ENCODE measurements around the gene LACTB. TPM values are rescaled to one million over a fixed set of nuclear protein-coding genes. Genes with fewer than 3 reads are reported as not detected.

Gene LACTB
- total RNA-seq, 2 donors from 2014 or later = 14.3 to 21.2 TPM

DNA sequence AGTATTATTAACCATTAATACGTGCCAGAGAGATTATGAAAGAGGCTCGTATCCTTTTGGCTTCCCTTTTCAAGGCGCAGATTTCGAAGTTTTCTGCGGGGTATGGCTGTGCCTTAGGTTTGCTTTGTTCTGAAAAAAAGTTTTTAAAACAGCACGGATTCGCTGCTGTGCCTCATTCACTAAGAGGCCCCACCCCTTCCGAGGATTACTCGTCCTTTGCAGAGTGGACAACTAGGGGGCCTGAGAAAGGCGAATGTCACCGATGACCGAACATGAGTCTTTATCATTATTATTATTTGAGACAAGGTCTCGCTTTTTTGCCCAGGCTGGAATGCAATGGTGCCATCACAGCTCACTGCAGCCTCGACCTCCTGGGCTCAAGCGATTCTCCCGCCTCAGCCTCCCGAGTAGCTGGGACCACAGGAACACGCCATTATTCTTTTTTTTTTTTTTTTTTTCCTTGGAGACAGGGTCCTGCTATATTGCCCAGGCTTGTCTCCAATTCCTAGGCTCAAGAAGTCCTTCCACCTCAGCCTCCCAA, 36.3 kb downstream of the LACTB start:
- no peak for DNase-seq (ENCODE audit: low spot score)

DNA sequence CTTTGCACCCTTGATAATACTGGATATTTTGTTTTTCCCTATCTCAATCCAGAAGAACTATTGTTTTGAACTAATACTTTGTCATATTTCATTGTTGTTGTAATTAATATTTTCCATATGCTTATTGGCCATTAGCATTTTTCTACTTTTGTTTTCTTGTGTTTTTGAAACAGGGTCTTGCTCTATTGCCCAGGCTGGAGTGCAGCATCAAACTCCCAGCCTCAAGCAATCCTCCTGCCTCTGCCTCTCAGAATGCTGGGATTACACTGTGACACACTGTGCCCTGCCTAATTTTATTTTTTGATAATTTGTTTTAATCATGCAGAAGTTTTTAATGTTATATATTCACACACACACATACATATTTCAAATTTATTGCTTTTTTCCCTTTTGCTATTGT, 39.0 kb downstream of the LACTB start:
- intact Hi-C loops (cut with DNase I) = loop anchor here in 1 of 2 donors (10.0 kb wide), 1 partner anchor 104 kb away; no protein-coding TSS in a partner anchor

More for the DNA sequence above, 36.3 kb downstream of the LACTB start:
- intact Hi-C loops (cut with DNase I) = no loop called here

GRCh38 chr15:63163217-63163616, 41.6 kb downstream of the LACTB start:
- intact Hi-C loops (cut with DNase I) = loop anchor here in 1 of 2 donors (10.0 kb wide), 1 partner anchor 102 kb away; no protein-coding TSS in a partner anchor
- no peak for DNase-seq (ENCODE audit: low spot score)

More for the DNA sequence above, 39.0 kb downstream of the LACTB start:
- no peak for DNase-seq (ENCODE audit: low spot score)

- no peak for DNase-seq (ENCODE audit: low spot score)
- intact Hi-C loops (cut with DNase I) = loop anchor here in 1 of 2 donors (10.0 kb wide), 1 partner anchor 99 kb away; no protein-coding TSS in a partner anchor
Measured at GRCh38 chr15:63165166-63165859, 43.7 kb downstream of the LACTB start.

DNA sequence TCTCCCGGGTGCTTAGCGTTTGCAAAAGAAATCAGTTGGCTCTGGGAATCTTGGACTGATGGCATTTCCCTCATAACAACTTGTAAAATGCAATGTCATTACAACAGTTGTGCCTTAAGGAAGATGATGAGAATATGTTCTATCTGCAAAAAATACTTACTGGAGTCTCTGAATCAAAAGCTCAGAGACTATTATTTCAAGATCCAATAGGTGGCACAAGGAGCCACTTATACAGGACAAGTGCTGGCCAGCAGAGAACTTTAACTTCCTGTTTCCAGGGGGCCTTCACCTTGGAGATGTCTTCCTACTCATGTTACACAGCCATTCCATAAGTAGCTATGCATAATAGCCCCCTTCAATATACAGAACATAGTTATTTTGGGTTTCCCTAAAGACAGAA, 44.6 kb downstream of the LACTB start:
- intact Hi-C loops (cut with DNase I) = loop anchor here in 1 of 2 donors (10.0 kb wide), 1 partner anchor 99 kb away; no protein-coding TSS in a partner anchor
- DNase-seq (ENCODE audit: low spot score) = no peak

DNA sequence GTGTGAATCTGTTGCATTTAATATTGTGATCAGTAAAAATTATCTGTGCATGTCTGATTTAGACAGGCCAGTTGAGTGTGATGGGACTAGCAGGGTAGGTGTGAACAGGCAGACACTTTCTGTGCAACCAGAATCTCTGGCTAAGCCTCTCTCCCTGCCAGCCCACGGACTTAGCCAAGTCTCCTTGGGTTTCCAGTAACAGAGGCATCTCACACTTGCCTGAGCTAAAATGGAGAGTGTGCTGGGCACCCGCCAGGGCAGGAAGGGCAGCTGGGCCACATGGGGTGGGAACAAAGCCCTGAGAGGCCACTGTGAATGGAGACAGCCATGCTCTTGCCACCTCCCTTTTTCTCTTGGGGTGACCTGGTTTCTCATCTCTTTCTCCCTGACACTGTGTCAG, 48.1 kb downstream of the LACTB start:
- DNase-seq (ENCODE audit: low spot score) = no peak
- intact Hi-C loops (cut with DNase I) = loop anchor here in 1 of 2 donors (10.0 kb wide), 1 partner anchor 95 kb away; no protein-coding TSS in a partner anchor

DNA sequence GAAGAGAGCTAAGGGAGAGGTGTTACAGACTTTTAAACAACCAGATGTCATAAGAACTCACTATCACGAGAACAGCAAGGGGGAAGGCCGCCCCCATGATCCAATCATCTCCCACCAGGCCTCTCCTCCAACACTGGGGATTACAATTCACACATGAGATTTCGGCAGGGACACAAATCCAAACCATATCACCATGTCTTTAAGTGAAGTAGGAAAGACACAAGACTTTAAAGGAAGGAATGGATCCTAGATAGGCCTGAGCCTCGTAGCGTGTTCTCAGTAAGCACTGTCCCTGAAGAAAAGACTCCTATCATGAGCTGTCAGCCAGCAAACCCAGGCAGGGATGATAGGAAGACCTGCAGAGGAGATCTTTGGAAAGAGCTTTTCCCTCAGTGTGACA, 50.7 kb downstream of the LACTB start:
- intact Hi-C loops (cut with DNase I) = no loop called here
- DNase-seq (ENCODE audit: low spot score) = no peak

DNA sequence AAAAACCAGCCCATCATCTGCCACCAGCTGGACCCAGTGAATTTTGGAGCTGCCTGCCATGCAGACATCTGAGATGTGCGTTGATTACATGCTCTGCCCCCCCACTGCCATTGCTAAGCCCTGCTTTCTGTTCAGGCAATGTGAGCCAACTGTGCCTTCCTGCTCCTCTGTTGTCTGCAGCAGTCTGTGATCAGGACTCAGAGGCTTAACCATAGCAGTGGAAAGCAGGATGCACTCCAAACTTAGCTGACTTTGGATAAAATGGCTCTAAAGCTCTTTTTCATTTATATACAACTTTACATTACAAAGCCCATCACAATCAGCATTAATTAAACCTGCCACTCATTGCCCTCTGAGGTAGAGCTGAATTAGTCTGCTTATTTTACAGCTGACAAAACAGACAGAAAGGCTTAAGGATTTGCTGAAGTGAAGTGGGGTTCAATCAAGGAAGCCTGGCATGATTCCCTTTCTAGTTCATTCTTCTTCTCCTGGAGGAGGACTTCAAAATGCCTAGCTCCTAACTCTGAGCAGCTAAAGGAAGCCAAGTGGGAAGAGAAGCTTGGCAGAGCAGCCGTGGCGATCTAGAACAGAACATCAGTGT, 51.3 kb downstream of the LACTB start:
- intact Hi-C loops (cut with DNase I) = no loop called here
- no peak for DNase-seq (ENCODE audit: low spot score)

DNA sequence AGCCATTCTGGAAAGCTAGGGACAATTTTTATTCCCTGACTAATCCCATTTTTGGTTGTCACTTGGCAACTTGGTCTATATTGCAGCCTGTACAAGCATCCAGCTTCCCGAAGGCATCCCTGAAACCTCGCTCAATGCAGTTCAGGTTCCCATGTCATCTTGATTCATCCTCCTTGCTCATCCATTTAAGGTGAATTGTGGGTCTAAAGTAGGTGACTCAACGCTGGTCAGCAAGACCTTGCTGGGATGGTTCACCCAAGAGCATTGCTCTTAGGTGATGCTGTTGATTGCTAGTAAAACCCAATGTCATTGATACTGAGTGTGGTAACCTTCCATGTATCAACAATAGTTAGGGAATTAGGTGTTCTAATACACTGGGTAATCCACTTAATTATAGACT, 54.6 kb downstream of the LACTB start:
- DNase-seq (ENCODE audit: low spot score) = no peak
- intact Hi-C loops (cut with DNase I) = no loop called here

DNA sequence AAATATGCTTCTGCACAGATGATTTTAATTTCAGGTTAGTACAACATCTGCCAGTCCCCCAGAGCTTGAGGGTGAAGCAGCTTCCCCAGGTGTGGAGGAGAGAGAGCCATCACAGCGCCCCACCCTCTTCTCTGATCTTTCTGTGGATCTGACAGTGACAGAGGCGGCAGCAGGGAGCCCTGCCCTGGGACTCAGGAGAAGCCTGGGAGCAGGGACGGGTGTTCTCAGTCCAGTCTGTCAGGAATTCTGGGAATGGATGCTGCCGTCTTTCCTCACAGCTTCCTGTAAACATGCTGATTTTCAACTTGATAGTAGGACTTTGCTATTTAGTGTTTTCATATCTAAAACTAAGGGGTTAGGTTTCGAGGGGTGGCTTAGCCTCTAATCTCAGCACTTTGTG, 56.4 kb downstream of the LACTB start:
- intact Hi-C loops (cut with DNase I) = no loop called here

DNA sequence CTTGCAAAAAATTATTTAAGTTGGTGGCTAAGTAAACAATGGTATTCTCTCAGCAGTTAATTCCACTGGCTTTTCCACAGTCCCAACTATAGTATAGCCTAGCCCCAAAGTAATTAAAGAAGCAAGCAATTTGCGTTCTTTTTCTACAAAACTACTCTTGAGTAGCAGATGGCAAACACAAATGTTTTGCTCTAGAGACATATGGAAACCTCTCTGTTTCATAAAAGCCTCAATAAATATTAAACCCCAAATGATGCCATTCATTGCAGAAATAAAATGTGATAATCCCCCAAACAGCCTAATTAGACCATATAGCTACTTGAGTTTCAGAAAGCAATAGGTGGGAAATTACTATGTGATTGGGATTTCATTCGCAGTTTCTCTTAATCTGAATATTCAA, 59.1 kb downstream of the LACTB start:
- no peak for DNase-seq (ENCODE audit: low spot score)
- intact Hi-C loops (cut with DNase I) = no loop called here

More for the DNA sequence above, 56.4 kb downstream of the LACTB start:
- no peak for DNase-seq (ENCODE audit: low spot score)

DNA sequence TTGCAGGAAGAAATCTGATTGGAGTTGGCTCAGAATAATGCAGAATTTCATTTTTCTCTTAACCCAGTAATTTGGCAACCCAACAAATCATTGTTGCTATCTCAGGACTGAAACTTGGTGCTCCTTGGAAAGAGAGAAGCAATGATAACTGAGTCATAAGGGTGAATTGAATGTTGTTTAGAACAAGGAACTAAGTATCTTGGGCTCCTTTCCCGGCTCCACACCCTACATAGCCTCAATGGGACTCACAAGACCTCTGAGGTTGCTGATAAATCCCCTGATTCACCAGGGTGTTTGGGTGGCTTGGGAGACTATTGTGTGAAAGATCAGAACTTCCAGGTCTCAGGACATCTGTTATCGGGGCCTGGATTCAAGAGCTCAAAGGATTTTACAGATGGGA, 60.0 kb downstream of the LACTB start:
- intact Hi-C loops (cut with DNase I) = no loop called here
- no peak for DNase-seq (ENCODE audit: low spot score)

DNA sequence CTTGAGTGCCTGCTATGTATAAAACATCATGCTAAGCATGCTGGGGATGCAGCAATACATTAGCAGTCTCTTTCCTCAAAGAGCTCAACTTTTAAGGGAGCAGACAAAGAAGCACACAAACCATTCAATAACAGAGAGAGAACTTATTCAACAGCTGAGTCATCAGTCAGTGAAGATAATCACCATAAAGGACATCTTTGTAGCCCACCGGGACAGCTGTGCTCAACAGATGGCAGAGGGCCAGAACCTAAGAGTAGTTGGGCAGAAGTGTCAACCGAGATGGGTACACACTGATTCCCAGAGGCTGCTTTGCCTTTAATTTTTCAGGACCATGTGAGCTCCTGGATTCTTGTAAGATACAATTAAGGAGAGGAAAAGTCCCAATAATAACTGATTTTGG, 63.5 kb downstream of the LACTB start:
- DNase-seq (ENCODE audit: low spot score) = no peak
- intact Hi-C loops (cut with DNase I) = no loop called here

- DNase-seq (ENCODE audit: low spot score) = no peak
Measured at GRCh38 chr15:63186065-63186464, 64.4 kb downstream of the LACTB start.

GRCh38 chr15:63187589-63188226, 66.0 kb downstream of the LACTB start:
- intact Hi-C loops (cut with DNase I) = no loop called here
- no peak for DNase-seq (ENCODE audit: low spot score)

More at GRCh38 chr15:63186065-63186464, 64.4 kb downstream of the LACTB start:
- intact Hi-C loops (cut with DNase I) = no loop called here

- DNase-seq (ENCODE audit: low spot score) = no peak
- intact Hi-C loops (cut with DNase I) = no loop called here
Measured at GRCh38 chr15:63188247-63188925, 66.7 kb downstream of the LACTB start.

DNA sequence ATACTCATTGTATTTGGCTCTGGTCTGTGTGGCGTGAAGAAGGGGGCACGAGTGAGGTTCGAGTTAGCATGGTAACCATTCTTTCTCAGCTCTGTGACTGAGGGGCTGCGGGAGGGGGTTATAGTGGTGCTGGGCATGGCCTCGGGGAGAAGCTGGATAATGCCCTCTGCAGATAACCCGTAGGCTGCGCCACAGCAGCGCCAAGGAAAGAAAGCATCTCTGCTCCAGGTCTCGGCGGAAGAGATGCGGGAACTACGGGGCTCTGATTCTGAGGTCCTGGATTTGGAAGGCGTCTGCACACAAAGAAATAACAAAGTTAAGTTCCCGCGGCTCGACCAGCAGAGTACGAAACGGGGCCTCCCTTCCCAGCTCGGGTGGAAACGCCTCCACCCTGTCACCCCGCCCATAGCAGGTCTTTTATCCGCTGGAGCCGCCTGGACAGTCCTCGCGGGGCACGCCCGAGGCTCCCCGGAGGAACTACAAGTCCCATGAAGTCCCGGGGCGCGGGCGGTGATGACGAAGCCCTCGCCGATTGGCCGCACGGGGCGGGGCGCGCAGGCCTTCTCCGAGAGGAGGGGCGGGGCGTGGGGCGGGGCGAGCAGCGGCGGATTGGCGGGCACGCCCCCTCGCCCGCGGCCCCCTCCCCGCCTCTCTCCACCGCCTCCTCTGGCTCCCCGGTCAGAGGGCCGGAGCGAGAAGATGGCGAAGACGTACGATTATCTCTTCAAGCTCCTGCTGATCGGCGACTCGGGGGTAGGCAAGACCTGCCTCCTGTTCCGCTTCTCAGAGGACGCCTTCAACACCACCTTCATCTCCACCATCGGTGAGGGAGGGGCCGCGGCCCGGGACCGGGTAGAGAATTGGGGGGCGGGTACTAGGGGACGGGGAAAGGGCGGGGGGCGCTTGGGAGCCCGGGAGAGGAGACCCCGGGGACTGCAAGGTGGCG, 67.5 kb downstream of the LACTB start, which contains the start of gene RAB8B:
TSS of gene RAB8B (plus strand) at position 681 of the 946 bp plus-strand sequence. CDS start at position 700, 19 bp downstream.
- intact Hi-C loops (cut with DNase I) = no loop called here
- peak; percentile 100 for DNase-seq (ENCODE audit: low spot score)
